Adrenal gland (tissue), 5 donors: ENCODE results near the gene CROCC.
"Not testable (repeated sequence)": the region's sequence is repeated elsewhere in the genome, so short reads cannot be mapped to it uniquely, and the experiment has no call there.

Experiments used
- CTCF ChIP-seq, 6 experiments: fragments of 450-650 bp in 4 of 6; fragments of 200-600 bp in 2 of 6; sonication (generic) in 1 of 6; IDR thresholded peaks; 1 replicate in 5 of 6; 2 replicates in 1 of 6; pipeline versions ENCODE4 v1.5.1 to v1.8.0; 2016 to 2021; ENCODE audit warnings: antibody characterized with exemption in 6 of 6, mild to moderate bottlenecking in 2 of 6, moderate library complexity in 1 of 6
- POLR2A ChIP-seq, 2 donors: fragments of 450-650 bp; IDR thresholded peaks; one replicate each; pipeline ENCODE4 v1.6.1; 2017; ENCODE audit warnings: antibody characterized with exemption in 2 of 2, mild to moderate bottlenecking in 2 of 2, moderate library complexity in 1 of 2
- donor health status: DM: no; HTN: no; CAD: no.

GRCh38 chr1:16911851-16912721 lies 9.6 kb upstream of the CROCC start:
- not testable (repeated sequence) for TF ChIP-seq CTCF, POLR2A (IDR thresholded peaks at IDR 0.05)
